ENCODE data around the gene ADGRD1.

ADGRD1 gene

GRCh38 chr12:131108177-131108955 is 154.7 kb downstream of the ADGRD1 start:
- no peak for FAIRE-seq
- TF ChIP-seq, protein P1, sequence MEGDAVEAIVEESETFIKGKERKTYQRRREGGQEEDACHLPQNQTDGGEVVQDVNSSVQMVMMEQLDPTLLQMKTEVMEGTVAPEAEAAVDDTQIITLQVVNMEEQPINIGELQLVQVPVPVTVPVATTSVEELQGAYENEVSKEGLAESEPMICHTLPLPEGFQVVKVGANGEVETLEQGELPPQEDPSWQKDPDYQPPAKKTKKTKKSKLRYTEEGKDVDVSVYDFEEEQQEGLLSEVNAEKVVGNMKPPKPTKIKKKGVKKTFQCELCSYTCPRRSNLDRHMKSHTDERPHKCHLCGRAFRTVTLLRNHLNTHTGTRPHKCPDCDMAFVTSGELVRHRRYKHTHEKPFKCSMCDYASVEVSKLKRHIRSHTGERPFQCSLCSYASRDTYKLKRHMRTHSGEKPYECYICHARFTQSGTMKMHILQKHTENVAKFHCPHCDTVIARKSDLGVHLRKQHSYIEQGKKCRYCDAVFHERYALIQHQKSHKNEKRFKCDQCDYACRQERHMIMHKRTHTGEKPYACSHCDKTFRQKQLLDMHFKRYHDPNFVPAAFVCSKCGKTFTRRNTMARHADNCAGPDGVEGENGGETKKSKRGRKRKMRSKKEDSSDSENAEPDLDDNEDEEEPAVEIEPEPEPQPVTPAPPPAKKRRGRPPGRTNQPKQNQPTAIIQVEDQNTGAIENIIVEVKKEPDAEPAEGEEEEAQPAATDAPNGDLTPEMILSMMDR (IDR thresholded peaks at IDR 0.05; ENCODE audit: insufficient read depth, missing control alignments): no peak
- no peak for DNase-seq (ENCODE audit: insufficient read length, low spot score)

DNA sequence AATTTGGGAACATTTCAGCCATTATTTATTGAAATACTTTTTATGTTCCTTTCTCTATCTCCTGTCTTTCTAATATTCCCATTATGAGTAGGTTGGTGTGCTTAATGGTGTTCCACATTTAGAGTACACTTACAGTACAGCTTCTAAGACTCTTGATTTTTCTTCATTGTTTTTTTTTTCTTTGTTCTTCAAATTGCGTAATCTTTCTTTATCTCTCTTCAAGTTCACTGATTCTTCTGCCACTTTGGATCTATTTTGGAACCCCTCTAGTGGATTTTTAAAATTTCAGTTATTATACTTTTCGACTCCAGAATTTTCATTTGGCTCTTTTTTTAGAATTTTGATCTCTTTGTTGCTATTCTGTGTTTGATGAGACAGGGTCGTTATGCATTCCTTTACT is 157.7 kb downstream of the ADGRD1 start:
- FAIRE-seq: no peak
- DNase-seq (ENCODE audit: insufficient read length, low spot score): no peak
- TF ChIP-seq, protein P1 (IDR thresholded peaks at IDR 0.05; ENCODE audit: insufficient read depth, missing control alignments): no peak

GRCh38 chr12:131112021-131112420 is 158.3 kb downstream of the ADGRD1 start:
- TF ChIP-seq, protein P1 (IDR thresholded peaks at IDR 0.05; ENCODE audit: insufficient read depth, missing control alignments): no peak

DNA sequence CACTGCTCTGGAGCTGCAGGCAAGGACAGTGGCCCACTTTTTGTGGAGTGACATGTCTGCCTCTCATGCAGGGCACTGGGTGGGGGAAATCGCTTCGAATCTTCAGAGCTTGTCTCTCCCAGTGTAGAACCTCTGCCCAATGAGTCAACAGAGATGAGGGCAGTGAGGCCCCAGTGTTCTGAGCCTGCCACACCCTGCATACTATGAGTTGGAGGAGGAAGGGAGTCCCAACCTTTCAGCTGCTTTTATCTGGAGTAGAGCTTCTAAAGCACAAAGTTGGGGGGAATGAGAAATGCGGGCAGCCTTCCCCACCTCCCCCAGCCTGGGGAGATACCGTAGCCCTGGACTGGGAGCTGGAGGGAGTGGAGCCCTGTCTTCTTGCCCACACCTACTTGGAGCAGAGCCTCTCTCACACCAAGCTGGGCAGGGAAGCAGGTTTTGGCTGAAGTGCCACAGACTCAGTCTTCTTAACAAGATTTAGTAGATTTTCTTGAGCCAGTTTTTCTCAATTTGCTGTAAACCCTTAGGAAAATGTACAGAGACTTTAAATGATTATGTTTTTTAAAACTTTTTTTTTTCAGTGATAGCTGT is 159.1 kb downstream of the ADGRD1 start:
- no peak for DNase-seq (ENCODE audit: insufficient read length, low spot score)
- TF ChIP-seq, protein P1 (IDR thresholded peaks at IDR 0.05; ENCODE audit: insufficient read depth, missing control alignments): no peak
- no peak for FAIRE-seq

More at GRCh38 chr12:131112021-131112420, 158.3 kb downstream of the ADGRD1 start:
- FAIRE-seq (no peak), DNase-seq (ENCODE audit: insufficient read length, low spot score) (no peak)

GRCh38 chr12:131113568-131114270 is 160.0 kb downstream of the ADGRD1 start:
- DNase-seq (ENCODE audit: insufficient read length, low spot score) (no peak), FAIRE-seq (no peak)
- TF ChIP-seq, protein P1 (IDR thresholded peaks at IDR 0.05; ENCODE audit: insufficient read depth, missing control alignments): no peak

GRCh38 chr12:131114271-131114670 is 160.6 kb downstream of the ADGRD1 start:
- TF ChIP-seq, protein P1 (IDR thresholded peaks at IDR 0.05; ENCODE audit: insufficient read depth, missing control alignments): no peak
- DNase-seq (ENCODE audit: insufficient read length, low spot score) (no peak), FAIRE-seq (no peak)

Measured in D721Med (cell line).